B cell (primary cell): ENCODE results near the gene PPP1R14B. TPM values are rescaled to one million over a fixed set of nuclear protein-coding genes. Genes with fewer than 3 reads are reported as not detected.

Experiments
- ATAC-seq: fragments of 200-7000 bp; cut with Tn5 transposase; one replicate; pipeline ENCODE4 v1.10.0; 2021; ENCODE audit warnings: low read depth, mild to moderate bottlenecking, moderate number of reproducible peaks, moderate library complexity
- CTCF ChIA-PET: fragments of 350-600 bp; sonication (Branson Sonifier 250); formaldehyde crosslinking; loops from one replicate; lab custom pipeline; 2021; ENCODE audit warnings: antibody characterized with exemption, inconsistent platforms; lab: Charles Lee
- POLR2A ChIA-PET: fragments of 350-600 bp; sonication (Branson Sonifier 250); formaldehyde crosslinking; loops from one replicate; lab custom pipeline; 2021; ENCODE audit warnings: antibody characterized with exemption; lab: Charles Lee
- DNase-seq: peaks from one replicate; pipeline ENCODE4 v3.0.0; 2013
- H2AFZ ChIP-seq: 2 replicates; pipeline ENCODE4 v1.6.1; 2012; ENCODE audit warnings: mild to moderate bottlenecking, low read depth, low read length; ENCODE audit not compliant: insufficient read depth, poor library complexity, severe bottlenecking
- H3K27ac ChIP-seq, 2 donors: 1 replicate in 1 of 2; 2 replicates in 1 of 2; pipeline ENCODE4 v1.5.1; 2012 to 2013; ENCODE audit warnings: low read length in 2 of 2, mild to moderate bottlenecking in 2 of 2, moderate library complexity in 1 of 2
- H3K27me3 ChIP-seq, 4 experiments: fragments of 200-600 bp in 1 of 4; sonication (generic) in 1 of 4; replicated peaks in 1 of 4; 1 replicate in 2 of 4; 2 replicates in 2 of 4; pipeline versions ENCODE4 v1.6.1 to v1.7.0; 2013 to 2016; ENCODE audit warnings: low read length in 3 of 4, mild to moderate bottlenecking in 2 of 4, mixed read lengths in 1 of 4, moderate library complexity in 1 of 4; ENCODE audit not compliant: insufficient read depth in 4 of 4, control insufficient read depth in 3 of 4; ENCODE audit errors: control extremely low read depth in 1 of 4
- H3K36me3 ChIP-seq, 2 experiments: replicated peaks in 1 of 2; 1 replicate in 1 of 2; 2 replicates in 1 of 2; pipeline versions ENCODE4 v1.6.1 to v1.7.1; 2013; ENCODE audit warnings: low read length in 1 of 2; ENCODE audit not compliant: insufficient read depth in 2 of 2, control insufficient read depth in 1 of 2; ENCODE audit errors: control extremely low read depth in 1 of 2, extremely low read depth in 1 of 2
- H3K4me1 ChIP-seq, 2 donors: fragments of 200-600 bp in 1 of 2; sonication (generic) in 1 of 2; 1 replicate in 1 of 2; 2 replicates in 1 of 2; pipeline versions ENCODE4 v1.5.1 to v1.6.1; 2013 to 2017; ENCODE audit warnings: low read length in 2 of 2; ENCODE audit not compliant: control insufficient read depth in 2 of 2, insufficient read depth in 2 of 2
- H3K4me2 ChIP-seq: replicated peaks from 2 replicates; pipeline ENCODE3; 2012; ENCODE audit warnings: mild to moderate bottlenecking, low read depth, low read length; ENCODE audit not compliant: poor library complexity, severe bottlenecking
- H3K4me3 ChIP-seq, 5 experiments: fragments of 200-600 bp in 1 of 5; sonication (generic) in 1 of 5; 1 replicate in 3 of 5; 2 replicates in 2 of 5; pipeline versions ENCODE4 v1.5.1 to v1.7.0; 2011 to 2016; ENCODE audit warnings: low read length in 4 of 5, mild to moderate bottlenecking in 4 of 5, low read depth in 2 of 5, control low read depth in 1 of 5, moderate library complexity in 1 of 5; ENCODE audit not compliant: insufficient read depth in 1 of 5; ENCODE audit errors: control extremely low read depth in 1 of 5, extremely low read depth in 1 of 5
- H3K79me2 ChIP-seq: fragments of 200-600 bp; sonication (generic); one replicate; pipeline ENCODE4 v1.6.0; 2016; ENCODE audit warnings: low read length; ENCODE audit not compliant: control insufficient read depth, insufficient read depth
- H3K9ac ChIP-seq: fragments of 200-600 bp; sonication (generic); 2 replicates; pipeline ENCODE4 v1.6.1; 2017; ENCODE audit warnings: mild to moderate bottlenecking, low read length, moderate library complexity
- H3K9me3 ChIP-seq, 3 donors: one replicate each; pipeline versions ENCODE4 v1.6.1 to v1.7.1; 2013; ENCODE audit warnings: low read length in 2 of 3; ENCODE audit not compliant: control insufficient read depth in 2 of 3, insufficient read depth in 1 of 3; ENCODE audit errors: control extremely low read depth in 1 of 3
- H4K20me1 ChIP-seq: 2 replicates; pipeline ENCODE4 v1.6.0; 2012; ENCODE audit warnings: mild to moderate bottlenecking, low read length; ENCODE audit not compliant: insufficient read depth, control insufficient read depth, poor library complexity, severe bottlenecking
- H3K27ac Mint-ChIP-seq: one replicate; pipeline ENCODE4 v1.8.0; 2021; ENCODE audit warnings: mixed read lengths
- H3K27me3 Mint-ChIP-seq: one replicate; pipeline ENCODE4 v1.8.0; 2021; ENCODE audit warnings: mixed read lengths
- H3K4me1 Mint-ChIP-seq: one replicate; pipeline ENCODE4 v1.8.0; 2021; ENCODE audit warnings: mixed read lengths
- H3K4me3 Mint-ChIP-seq: one replicate; pipeline ENCODE4 v1.8.0; 2021; ENCODE audit warnings: mixed read lengths
- H3K9me3 Mint-ChIP-seq: one replicate; pipeline ENCODE4 v1.8.0; 2022; ENCODE audit warnings: mixed read lengths; ENCODE audit not compliant: insufficient read depth
- CTCF ChIP-seq: fragments of 200-600 bp; IDR thresholded peaks from one replicate; pipeline ENCODE4 v1.8.0; 2022; ENCODE audit warnings: antibody characterized with exemption, mild to moderate bottlenecking
- EZH2 ChIP-seq: IDR thresholded peaks from 2 replicates; pipeline ENCODE4 v1.6.1; 2012; ENCODE audit warnings: borderline replicate concordance, low read depth, mild to moderate bottlenecking, moderate library complexity, low read length; ENCODE audit not compliant: insufficient read depth, poor library complexity, severe bottlenecking
- whole genome bisulfite sequencing: methylation state at CpG from one replicate; pipeline ENCODE4 v1.1.5; 2013; ENCODE audit warnings: missing lambda C conversion rate; ENCODE audit not compliant: insufficient coverage; 5-methylcytosine and 5-hydroxymethylcytosine counted together
- intact Hi-C: fragments of 100-400 bp; cut with micrococcal nuclease; formaldehyde crosslinking; loops from one replicate; pipeline ENCODE4 v1.10.0; 2022
- polyA plus RNA-seq: library from polyadenylated mRNA; depleted of rRNA; stranded (reverse); fragments of >200 nt; gene quantifications from 2 replicates; pipeline ENCODE4 v1.2.3, GENCODE V29; 2012
- total RNA-seq, 2 donors: library from RNA; stranded (reverse); fragments of 120-200 nt in 1 of 2; gene quantifications; 1 replicate in 1 of 2; 2 replicates in 1 of 2; pipeline versions ENCODE4 v1.2.3 to v1.2.4, GENCODE V29; 2013 to 2022

PPP1R14B gene
- total and polyA plus RNA-seq, 2 donors (not counting 1 experiment from before 2014, with no cell fraction given) = 41.2 to 51.0 TPM

DNA sequence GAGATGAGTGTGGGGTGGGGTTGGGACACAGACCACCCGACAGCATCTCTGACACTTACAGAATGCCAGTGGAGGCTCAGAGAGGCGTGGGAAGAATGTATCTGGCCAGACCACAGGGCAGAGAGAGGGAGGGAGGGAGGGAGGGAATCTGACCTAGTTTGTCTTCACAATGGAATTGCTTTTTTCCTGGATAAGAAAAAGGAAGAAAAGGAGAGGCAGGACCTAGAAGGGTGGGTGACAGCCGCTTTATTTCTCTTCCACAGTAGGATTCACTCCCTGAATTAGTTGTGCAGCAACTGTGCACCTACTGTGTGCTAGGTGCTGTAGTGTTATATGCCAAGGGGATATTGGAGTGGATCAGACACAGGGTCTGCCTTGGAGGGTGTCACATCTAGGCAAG is 48.0 kb upstream of the PPP1R14B start:
- H3K36me3 ChIP-seq = no peaks in the 10 kb centered on the region
- H3K27ac ChIP-seq = no peak overlapping the region
- H3K9me3 ChIP-seq = peaks cover 0 to 23% (median 0%) of the 10 kb centered on the region in 3 donors
- peaks cover 14% of the 10 kb centered on the region for H3K4me1 Mint-ChIP-seq
- TF ChIP-seq EZH2 (no peak), CTCF (no peak)
- no peak for DNase-seq
- no peak overlapping the region for H3K4me3 Mint-ChIP-seq
- ATAC-seq = no peak
- CTCF ChIA-PET = interaction anchor here (0.6 to 0.8 kb wide), 2 partner anchors 10 to 107 kb away, joined by 3 to 4 read pairs; no protein-coding TSS in a partner anchor
- no peak overlapping the region for H3K4me2 ChIP-seq
- H3K9me3 Mint-ChIP-seq = no peaks in the 10 kb centered on the region
- POLR2A ChIA-PET = interaction anchor here (0.7 kb wide), 1 partner anchor 1280 kb away, joined by 10 read pairs; no protein-coding TSS in a partner anchor
- H3K9ac ChIP-seq = no peak overlapping the region
- peaks cover 26% of the 10 kb centered on the region for H4K20me1 ChIP-seq
- H3K4me1 ChIP-seq = peaks cover 18 to 46% of the 10 kb centered on the region in 2 donors
- no peak overlapping the region for H3K4me3 ChIP-seq
- H2AFZ ChIP-seq = no peak overlapping the region
- H3K79me2 ChIP-seq = peaks cover 3% of the 10 kb centered on the region
- no CpG with 5 or more reads among the region's 3 CpGs for WGBS
- peaks cover 56% of the 10 kb centered on the region for H3K27me3 Mint-ChIP-seq
- H3K27me3 ChIP-seq = peaks cover 0 to 86% (median 63%) of the 10 kb centered on the region in 4 experiments
- intact Hi-C loops = no loop called here
- H3K27ac Mint-ChIP-seq = no peak overlapping the region

DNA sequence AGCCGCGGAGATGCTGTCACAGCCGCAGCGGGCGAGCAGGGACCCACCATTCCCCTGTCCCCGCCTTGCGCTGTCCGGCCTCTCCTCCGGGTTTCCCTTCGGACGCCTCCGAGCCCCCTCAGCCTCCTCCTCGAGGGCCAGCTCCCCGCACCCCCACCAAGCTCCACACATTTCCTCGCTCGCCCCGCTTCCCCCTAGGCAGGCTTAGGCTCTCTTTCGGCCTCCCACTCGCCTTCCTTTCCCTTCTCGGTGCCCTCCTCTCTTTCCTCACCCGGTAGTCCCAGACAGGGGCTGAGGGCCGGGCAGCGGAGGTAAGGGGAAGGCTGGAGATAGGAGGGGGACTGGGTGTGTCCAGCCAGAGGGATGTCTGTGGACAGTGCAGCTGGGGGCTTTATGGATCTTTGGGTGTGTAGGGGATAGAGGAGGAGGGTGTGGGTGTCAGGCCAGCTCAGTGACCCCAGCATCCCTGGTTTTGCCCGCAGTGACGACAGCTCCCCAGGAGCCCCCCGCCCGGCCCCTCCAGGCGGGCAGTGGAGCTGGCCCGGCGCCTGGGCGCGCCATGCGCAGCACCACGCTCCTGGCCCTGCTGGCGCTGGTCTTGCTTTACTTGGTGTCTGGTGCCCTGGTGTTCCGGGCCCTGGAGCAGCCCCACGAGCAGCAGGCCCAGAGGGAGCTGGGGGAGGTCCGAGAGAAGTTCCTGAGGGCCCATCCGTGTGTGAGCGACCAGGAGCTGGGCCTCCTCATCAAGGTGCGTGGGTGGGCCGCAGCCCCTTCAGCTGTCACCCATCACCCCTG is 45.9 kb upstream of the PPP1R14B start:
- Histone ChIP-seq H3K36me3 (no peaks in the 10 kb centered on the region), H3K9me3 (peaks cover 0 to 17% (median 0%) of the 10 kb centered on the region in 3 donors), H3K79me2 (peaks cover 3% of the 10 kb centered on the region), H3K4me1 (peaks cover 8 to 30% of the 10 kb centered on the region in 2 donors), H2AFZ (no peak overlapping the region), H4K20me1 (peaks cover 25% of the 10 kb centered on the region), H3K4me2 (peak overlapping the region; percentile 89), H3K9ac (peak overlapping the region; percentile 43), H3K27me3 (peaks cover 0 to 65% (median 49%) of the 10 kb centered on the region in 4 experiments), H3K27ac (no peak overlapping the region), H3K4me3 (peak overlapping the region in 3 of 5 experiments; percentile 32 to 54 (median 45))
- H3K27ac Mint-ChIP-seq = no peak overlapping the region
- H3K27me3 Mint-ChIP-seq = peaks cover 45% of the 10 kb centered on the region
- WGBS = 40% methylated on average over 35 of the region's 42 CpGs
- ChIA-PET POLR2A (interaction anchor here (0.7 to 1.6 kb wide), 2 partner anchors 23 to 428 kb away, joined by 3 to 4 read pairs; no protein-coding TSS in a partner anchor), CTCF (interaction anchor here (1.5 to 6.8 kb wide), 2 partner anchors 10 to 49 kb away, joined by 3 to 47 read pairs; partner anchors contain the start of gene CATSPERZ)
- H3K4me1 Mint-ChIP-seq = peaks cover 9% of the 10 kb centered on the region
- peak; percentile 34 for DNase-seq
- TF ChIP-seq EZH2 (no peak), CTCF (no peak)
- peak overlapping the region; percentile 61 for H3K4me3 Mint-ChIP-seq
- H3K9me3 Mint-ChIP-seq = no peaks in the 10 kb centered on the region
- intact Hi-C loops = no loop called here
- no peak for ATAC-seq
